OCI-M2 (cell line): Measurements from ENCODE around the gene MORF4L1.
"Not testable (repeated sequence)": the region's sequence is repeated elsewhere in the genome, so short reads cannot be mapped to it uniquely, and the experiment has no call there.

Experiments used
- DNase-seq: peaks from one replicate; lab custom pipeline; 2025; ENCODE audit not compliant: unreplicated experiment; lab: John Stamatoyannopoulos, UW

MORF4L1 gene

GRCh38 chr15:78898540-78898939, 25.9 kb downstream of the MORF4L1 start:
- DNase-seq: no peak

DNA sequence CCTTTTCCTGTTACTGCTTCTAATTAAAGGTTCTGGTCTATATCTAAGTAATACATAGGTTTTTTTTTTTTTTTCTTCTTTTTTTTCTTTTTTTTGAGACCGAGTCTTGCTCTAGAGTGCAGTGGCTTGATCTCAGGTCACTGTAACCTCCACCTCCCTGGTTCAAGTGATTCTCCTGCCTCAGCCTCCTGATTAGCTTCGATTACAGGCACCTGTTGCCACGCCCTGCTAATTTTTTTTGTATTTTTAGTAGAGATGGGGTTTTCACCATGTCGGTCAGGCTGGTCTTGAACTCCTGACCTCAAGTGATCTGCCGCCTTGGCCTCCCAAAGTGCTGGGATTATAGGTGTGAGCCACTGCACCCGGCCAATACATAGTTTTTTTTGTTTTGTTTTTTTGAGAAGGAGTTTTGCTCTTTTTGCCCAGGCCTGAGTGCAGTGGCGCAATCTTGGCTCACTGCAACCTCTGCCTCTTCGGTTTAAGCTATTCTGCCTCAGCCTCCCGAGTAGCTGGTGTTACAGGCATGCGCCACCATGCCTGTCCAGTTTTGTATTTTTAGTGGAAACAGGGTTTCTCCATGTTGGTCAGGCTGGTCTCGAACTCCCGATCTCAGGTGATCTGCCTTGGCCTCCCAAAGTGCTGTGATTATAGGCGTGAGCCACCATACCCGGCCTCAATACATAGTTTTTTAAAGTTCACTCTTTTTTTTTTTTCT, 28.3 kb downstream of the MORF4L1 start:
- not testable (repeated sequence) for DNase-seq

GRCh38 chr15:78902281-78903032, 29.8 kb downstream of the MORF4L1 start:
- DNase-seq: not testable (repeated sequence)

DNA sequence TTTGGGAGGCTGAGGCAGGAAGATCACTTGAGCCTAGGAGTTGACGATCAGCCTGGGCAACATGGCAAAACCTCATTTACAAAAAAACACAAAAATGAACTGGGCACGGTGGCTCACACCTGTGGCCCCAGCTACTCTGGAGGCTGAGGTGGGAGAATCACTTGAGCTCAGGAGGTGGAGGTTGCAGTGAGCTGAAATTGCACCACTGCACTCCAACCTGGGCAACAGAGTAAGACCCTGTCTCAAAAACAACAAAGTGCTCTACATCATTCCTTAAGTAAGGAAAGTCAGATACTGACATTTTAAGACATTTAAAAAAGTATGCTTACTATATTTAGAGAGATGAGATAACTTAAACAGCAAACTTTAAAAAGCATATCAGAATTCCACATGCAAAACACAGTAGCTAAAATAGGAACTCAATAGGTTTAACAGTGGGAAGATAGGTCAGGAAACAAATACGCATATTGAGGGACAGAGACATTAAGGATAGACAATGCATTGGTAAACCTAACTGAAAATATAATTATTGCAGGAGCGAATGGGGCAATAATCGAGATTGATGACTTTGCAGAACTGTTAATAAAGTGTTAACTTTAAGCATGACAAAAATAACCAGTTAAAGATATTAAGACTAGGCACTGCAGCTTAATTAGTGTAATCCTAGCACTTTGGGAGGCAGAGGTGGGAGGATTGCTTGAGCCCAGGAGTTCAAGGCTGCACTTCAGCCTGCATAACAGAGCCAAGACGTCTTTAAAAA, 32.1 kb downstream of the MORF4L1 start:
- no peak for DNase-seq

DNA sequence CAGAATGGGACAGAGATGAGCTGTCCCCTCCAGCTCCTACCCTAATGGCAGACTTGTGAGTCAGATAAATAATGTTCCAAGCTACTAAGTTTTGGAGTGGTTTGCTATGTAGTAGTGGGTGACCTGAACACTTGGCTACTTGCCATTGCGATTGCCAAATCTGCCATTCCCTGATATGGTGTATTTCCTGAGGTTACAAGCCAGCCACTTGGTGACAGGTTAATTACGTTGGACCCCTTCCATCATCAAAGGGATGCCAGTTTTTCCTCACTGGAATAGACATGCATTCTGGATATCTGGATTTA, 33.6 kb downstream of the MORF4L1 start:
- DNase-seq: no peak

- DNase-seq: no peak
Observed at GRCh38 chr15:78907577-78907976, 34.9 kb downstream of the MORF4L1 start.

GRCh38 chr15:78909160-78909695, 36.5 kb downstream of the MORF4L1 start:
- no peak for DNase-seq

- no peak for DNase-seq
Observed at GRCh38 chr15:78909791-78910228, 37.1 kb downstream of the MORF4L1 start.

GRCh38 chr15:78910271-78910670, 37.6 kb downstream of the MORF4L1 start:
- no peak for DNase-seq

- DNase-seq: no peak
Observed at GRCh38 chr15:78912316-78912715, 39.6 kb downstream of the MORF4L1 start.

DNA sequence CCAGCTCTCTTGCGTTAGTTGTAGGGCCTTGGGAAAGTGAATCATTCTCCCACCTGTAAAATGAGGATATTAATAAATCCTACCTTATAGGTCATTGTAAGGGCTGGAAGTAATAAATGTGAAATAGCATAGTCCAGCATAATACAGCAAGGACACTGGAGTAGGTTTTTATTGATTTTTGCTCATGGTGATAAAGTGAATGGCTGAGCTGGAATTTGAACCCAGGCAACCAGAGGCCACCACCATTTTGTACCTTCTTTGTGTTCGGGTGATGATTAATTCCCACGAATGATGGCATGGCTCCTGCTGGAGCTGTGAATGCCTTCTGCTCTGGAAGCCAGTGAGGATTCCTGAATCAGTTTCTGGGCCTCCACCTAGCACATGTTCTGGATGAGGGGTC, 40.3 kb downstream of the MORF4L1 start:
- DNase-seq: no peak

DNA sequence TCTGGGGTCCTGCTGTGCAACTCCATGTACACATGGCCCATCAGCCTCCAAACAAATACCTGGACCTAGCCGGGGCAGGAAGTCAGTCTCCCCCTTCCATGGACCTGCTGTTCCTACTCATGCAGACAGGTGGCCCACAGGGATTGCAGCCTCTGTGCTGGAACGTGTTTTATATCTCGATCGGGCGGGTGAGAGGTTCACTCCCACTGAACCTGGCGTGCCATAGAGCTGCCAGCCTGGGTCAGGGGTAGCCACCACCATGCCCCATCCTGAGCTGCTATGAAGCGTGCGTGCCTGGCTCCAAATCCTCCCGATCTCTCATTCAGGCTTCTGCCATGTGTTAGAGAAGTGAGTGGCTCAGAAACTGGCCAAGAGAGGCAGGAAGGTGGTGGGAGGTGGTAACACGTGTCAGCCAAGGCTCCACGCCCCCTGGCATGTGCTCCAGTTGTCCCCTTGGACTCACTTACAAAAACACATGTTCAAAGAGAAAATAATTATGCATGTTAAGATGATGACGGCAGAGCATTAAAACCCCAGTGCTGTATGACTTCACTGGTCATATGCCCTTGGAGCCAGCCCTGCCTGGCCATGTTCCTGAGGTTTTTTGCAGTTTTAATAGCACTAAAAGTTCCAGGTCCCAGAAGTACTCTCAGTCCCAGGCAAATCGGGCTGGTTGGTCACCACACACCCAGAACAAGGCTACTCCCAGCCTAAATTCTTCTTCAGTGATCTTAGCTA, 41.5 kb downstream of the MORF4L1 start:
- no peak for DNase-seq

- DNase-seq: no peak
Observed at GRCh38 chr15:78915341-78916087, 42.8 kb downstream of the MORF4L1 start.

DNA sequence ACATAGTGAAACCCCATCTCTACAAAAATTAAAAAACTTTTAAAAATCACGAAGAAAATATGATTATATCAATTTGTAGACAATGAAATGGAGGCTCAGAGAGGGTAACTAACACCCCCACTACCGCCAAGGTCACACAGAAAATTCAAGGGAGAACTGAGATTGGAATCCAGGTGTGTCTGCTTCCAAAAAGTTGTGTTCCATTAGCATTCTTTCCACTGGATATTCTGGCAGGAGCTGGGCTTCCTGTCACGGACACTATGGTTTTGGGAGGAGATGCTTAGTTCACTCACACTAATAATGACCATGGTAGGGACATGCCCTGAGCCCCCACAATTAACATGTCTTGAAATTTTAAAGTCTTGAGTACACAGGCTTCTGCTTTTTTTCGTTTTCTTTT, 43.4 kb downstream of the MORF4L1 start:
- no peak for DNase-seq

DNA sequence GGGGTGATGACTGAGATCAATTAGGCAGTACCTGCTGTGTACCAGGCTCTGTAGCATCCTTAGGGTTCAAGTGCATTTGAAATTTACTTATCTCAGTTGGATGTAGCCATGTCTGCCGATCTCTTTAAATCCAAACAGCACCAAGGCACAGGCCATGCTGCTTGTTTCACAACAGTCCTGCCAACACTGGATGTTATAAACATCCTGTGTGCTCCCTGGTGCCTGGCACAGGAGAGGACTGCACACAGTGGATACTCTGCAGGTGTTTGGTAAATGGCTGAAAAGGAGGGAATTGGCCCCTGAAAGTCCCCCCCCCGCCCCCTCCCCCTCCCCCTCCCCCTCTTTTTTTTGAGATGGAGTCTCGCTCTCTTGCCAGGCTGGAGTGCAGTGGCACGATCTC, 45.2 kb downstream of the MORF4L1 start:
- DNase-seq: no peak

- DNase-seq: no peak
Observed at GRCh38 chr15:78921517-78921916, 48.8 kb downstream of the MORF4L1 start.

DNA sequence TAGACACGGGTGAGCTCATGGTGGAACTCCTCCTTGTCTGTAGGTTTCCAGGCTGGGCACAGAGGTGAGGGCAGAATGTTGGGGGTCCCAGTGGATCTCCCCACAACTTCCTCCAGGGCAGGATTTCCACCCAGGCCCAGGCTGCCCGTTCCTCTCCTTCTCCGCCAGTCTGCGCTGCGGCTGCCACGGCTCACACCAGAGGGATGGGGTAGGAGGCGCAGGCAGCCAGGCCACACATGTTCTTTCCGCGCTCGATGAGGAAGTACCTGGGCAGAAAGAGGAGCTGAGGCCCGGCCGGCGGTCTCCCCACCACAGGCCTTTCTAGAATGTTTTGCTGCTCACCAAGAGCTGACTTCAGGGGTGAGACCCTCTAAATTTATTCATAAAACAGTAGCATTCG, 49.2 kb downstream of the MORF4L1 start:
- no peak for DNase-seq

DNA sequence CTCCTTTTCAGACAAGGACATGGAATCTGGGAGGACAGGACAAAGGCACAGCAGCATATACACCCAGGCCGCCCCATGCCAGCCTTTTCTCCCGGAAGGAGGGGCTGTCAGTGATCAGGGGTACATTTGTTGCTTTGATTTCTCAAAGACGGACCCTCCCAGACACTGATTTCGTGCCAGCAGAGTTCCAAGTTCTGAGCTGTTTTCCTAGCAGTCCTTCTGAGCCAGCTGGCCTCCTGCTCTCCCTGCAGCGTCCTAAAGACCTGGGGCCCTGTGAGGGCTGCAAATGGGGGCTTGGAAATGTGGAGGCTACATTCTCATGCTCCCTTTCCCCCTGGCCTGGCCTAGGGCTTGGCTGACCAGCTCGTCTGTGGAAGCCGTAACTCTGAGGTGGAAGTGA, 49.8 kb downstream of the MORF4L1 start:
- DNase-seq: no peak

DNA sequence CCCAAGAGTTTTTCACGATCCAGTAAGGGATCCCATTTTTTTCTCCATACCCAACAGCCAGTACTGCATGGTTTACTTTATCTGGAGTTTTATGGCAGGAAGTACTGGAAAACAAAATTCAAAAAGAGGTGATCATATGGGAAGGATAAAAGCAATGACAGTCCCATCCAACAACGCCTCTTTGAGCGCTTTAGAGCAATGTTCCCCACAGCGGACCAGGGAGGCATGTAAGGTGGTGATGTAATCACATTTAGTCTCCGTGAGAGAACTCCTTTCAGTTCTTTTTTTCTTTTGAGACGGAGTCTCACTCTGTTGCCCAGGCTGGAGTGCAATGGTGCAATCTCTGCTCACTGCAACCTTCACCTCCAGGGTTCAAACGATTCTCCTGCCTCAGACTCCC, 50.3 kb downstream of the MORF4L1 start:
- no peak for DNase-seq
